Natural killer cell (primary cell): ENCODE measurements around the gene LBHD2. TPM values are rescaled to one million over a fixed set of nuclear protein-coding genes. Genes with fewer than 3 reads are reported as not detected.

Experiments used
- ATAC-seq, 3 donors: fragments of 150-1000 bp in 2 of 3; fragments of 200-7000 bp in 1 of 3; cut with Tn5 transposase; 1 replicate in 1 of 3; 2 replicates in 2 of 3; pipeline ENCODE4 v1.10.0; 2021; ENCODE audit warnings: mild to moderate bottlenecking in 2 of 3, moderate library complexity in 2 of 3
- DNase-seq, 2 donors: peaks; one replicate each; pipeline versions ENCODE4 v3.0.0 to v3.0.0-alpha.2; 2013 to 2021; ENCODE audit warnings: mixed read lengths in 1 of 2
- H3K27ac ChIP-seq: one replicate; pipeline ENCODE4 v1.5.1; 2013; ENCODE audit warnings: mild to moderate bottlenecking, low read length
- H3K27me3 ChIP-seq: one replicate; pipeline ENCODE4 v1.6.1; 2013; ENCODE audit warnings: low read length; ENCODE audit not compliant: control insufficient read depth, insufficient read depth
- H3K36me3 ChIP-seq: one replicate; pipeline ENCODE4 v1.6.1; 2013; ENCODE audit warnings: low read length; ENCODE audit not compliant: control insufficient read depth, insufficient read depth
- H3K4me1 ChIP-seq: one replicate; pipeline ENCODE4 v1.6.1; 2013; ENCODE audit warnings: low read length; ENCODE audit not compliant: control insufficient read depth, insufficient read depth
- H3K4me3 ChIP-seq: one replicate; pipeline ENCODE4 v1.5.1; 2013; ENCODE audit warnings: low read length
- H3K9me3 ChIP-seq: one replicate; pipeline ENCODE4 v1.6.1; 2013; ENCODE audit warnings: low read length; ENCODE audit not compliant: control insufficient read depth, insufficient read depth
- H3K27ac Mint-ChIP-seq, 2 donors: one replicate each; pipeline ENCODE4 v1.8.0; 2022; ENCODE audit warnings: mild to moderate bottlenecking in 2 of 2, mixed read lengths in 2 of 2, moderate library complexity in 1 of 2
- H3K27me3 Mint-ChIP-seq, 2 donors: one replicate each; pipeline ENCODE4 v1.8.0; 2022; ENCODE audit warnings: low read depth in 2 of 2, mixed read lengths in 2 of 2
- H3K36me3 Mint-ChIP-seq: one replicate; pipeline ENCODE4 v1.8.0; 2022; ENCODE audit warnings: mixed read lengths
- H3K4me1 Mint-ChIP-seq, 2 donors: one replicate each; pipeline ENCODE4 v1.8.0; 2022; ENCODE audit warnings: mixed read lengths in 2 of 2
- H3K4me3 Mint-ChIP-seq: one replicate; pipeline ENCODE4 v1.8.0; 2022; ENCODE audit warnings: mild to moderate bottlenecking, moderate library complexity, mixed read lengths
- H3K9me3 Mint-ChIP-seq, 2 donors: one replicate each; pipeline ENCODE4 v1.8.0; 2022; ENCODE audit warnings: mixed read lengths in 2 of 2
- CTCF ChIP-seq: fragments of 200-600 bp; IDR thresholded peaks from one replicate; pipeline ENCODE4 v1.8.0; 2022; ENCODE audit warnings: antibody characterized with exemption
- WGBS: methylation state at CpG from one replicate; pipeline ENCODE4 v1.1.7; 2013; ENCODE audit warnings: missing lambda C conversion rate; ENCODE audit not compliant: insufficient coverage; 5-methylcytosine and 5-hydroxymethylcytosine counted together
- intact Hi-C: fragments of 100-400 bp; cut with micrococcal nuclease; formaldehyde crosslinking; loops from one replicate; pipeline ENCODE4 v1.14.2; 2022
- total RNA-seq, 4 donors: library from RNA; stranded (reverse); fragments of 120-200 nt in 1 of 4; gene quantifications; one replicate each; pipeline versions ENCODE4 v1.2.3 to v1.2.4, GENCODE V29; 2013 to 2022

Gene LBHD2
- total RNA-seq, 3 donors from 2014 or later (not counting 1 experiment from before 2014, with no cell fraction given): not detected

- no peak for ATAC-seq
- Histone ChIP-seq H3K4me1 (peaks cover 19% of the 10 kb centered on the region), H3K27ac (no peak overlapping the region), H3K36me3 (no peaks in the 10 kb centered on the region), H3K27me3 (peaks cover 14% of the 10 kb centered on the region), H3K9me3 (no peaks in the 10 kb centered on the region), H3K4me3 (no peak overlapping the region)
- Mint-ChIP-seq H3K9me3 (no peaks in the 10 kb centered on the region), H3K27me3 (peaks cover 11 to 26% of the 10 kb centered on the region in 2 donors), H3K27ac (no peak overlapping the region), H3K36me3 (no peaks in the 10 kb centered on the region), H3K4me3 (no peak overlapping the region), H3K4me1 (peaks cover 6 to 7% of the 10 kb centered on the region in 2 donors)
- peak in 1 of 2 donors; percentile 19 for DNase-seq
- intact Hi-C loops: loop anchor here (2.0 kb wide), 1 partner anchor 189 kb away; no protein-coding TSS in a partner anchor
- 10% methylated on average over 68 of the region's 68 CpGs for WGBS
- TF ChIP-seq CTCF: no peak
Measured at GRCh38 chr14:103103461-103104388, 19.7 kb downstream of the LBHD2 start.

- DNase-seq (no peak), ATAC-seq (no peak)
- peaks cover 19% of the 10 kb centered on the region for H3K4me1 ChIP-seq
- H3K27me3 Mint-ChIP-seq: peaks cover 11 to 26% of the 10 kb centered on the region in 2 donors
- intact Hi-C loops: loop anchor here (2.0 kb wide), 1 partner anchor 188 kb away; no protein-coding TSS in a partner anchor
- H3K9me3 ChIP-seq: no peaks in the 10 kb centered on the region
- H3K36me3 ChIP-seq: no peaks in the 10 kb centered on the region
- H3K4me3 ChIP-seq: no peak overlapping the region
- H3K27me3 ChIP-seq: peaks cover 14% of the 10 kb centered on the region
- H3K4me3 Mint-ChIP-seq: no peak overlapping the region
- no peak overlapping the region for H3K27ac Mint-ChIP-seq
- no peaks in the 10 kb centered on the region for H3K9me3 Mint-ChIP-seq
- H3K36me3 Mint-ChIP-seq: no peaks in the 10 kb centered on the region
- no peak overlapping the region for H3K27ac ChIP-seq
- no peak for TF ChIP-seq CTCF
- 16% methylated on average over 20 of the region's 20 CpGs for WGBS
- peaks cover 6 to 7% of the 10 kb centered on the region in 2 donors for H3K4me1 Mint-ChIP-seq
Measured at GRCh38 chr14:103104389-103104653, 20.3 kb downstream of the LBHD2 start.

GRCh38 chr14:103104654-103105452 is 20.8 kb downstream of the LBHD2 start:
- Histone ChIP-seq H3K36me3 (no peaks in the 10 kb centered on the region), H3K4me1 (peaks cover 21% of the 10 kb centered on the region), H3K27ac (no peak overlapping the region), H3K4me3 (no peak overlapping the region), H3K27me3 (peaks cover 14% of the 10 kb centered on the region), H3K9me3 (no peaks in the 10 kb centered on the region)
- peak; percentile 78 to 89 (median 81) for ATAC-seq
- no peak overlapping the region for H3K4me3 Mint-ChIP-seq
- H3K27ac Mint-ChIP-seq: no peak overlapping the region
- H3K9me3 Mint-ChIP-seq: no peaks in the 10 kb centered on the region
- 8% methylated on average over 59 of the region's 59 CpGs for WGBS
- H3K4me1 Mint-ChIP-seq: peaks cover 6 to 7% of the 10 kb centered on the region in 2 donors
- peak; percentile 84 for TF ChIP-seq CTCF
- DNase-seq: peak; percentile 60 to 82
- H3K27me3 Mint-ChIP-seq: peaks cover 11 to 26% of the 10 kb centered on the region in 2 donors
- intact Hi-C loops: loop anchor here (2.0 kb wide), 1 partner anchor 188 kb away; no protein-coding TSS in a partner anchor
- H3K36me3 Mint-ChIP-seq: no peaks in the 10 kb centered on the region
